Esophagus muscularis mucosa (tissue), 4 donors: ENCODE results near the gene PFN1. TPM values are rescaled to one million over a fixed set of nuclear protein-coding genes. Genes with fewer than 3 reads are reported as not detected.
"Not testable (repeated sequence)": the region's sequence is repeated elsewhere in the genome, so short reads cannot be mapped to it uniquely, and the experiment has no call there.

Experiments
- DNase-seq: peaks from one replicate; pipeline ENCODE4 v3.0.0-alpha.2; 2017; ENCODE audit errors: extremely low spot score
- H3K27ac ChIP-seq, 4 donors: fragments of 200-600 bp; sonication (generic); replicated peaks in 1 of 4; 1 replicate in 3 of 4; 2 replicates in 1 of 4; pipeline ENCODE4 v1.5.1; 2016 to 2019; ENCODE audit warnings: mild to moderate bottlenecking in 1 of 4
- H3K27me3 ChIP-seq, 4 donors: fragments of 200-600 bp; sonication (generic); one replicate each; pipeline versions ENCODE4 v1.5.1 to v1.6.0; 2016 to 2019
- H3K36me3 ChIP-seq, 4 donors: fragments of 200-600 bp; sonication (generic); one replicate each; pipeline ENCODE4 v1.5.1; 2016 to 2019
- H3K4me1 ChIP-seq, 4 donors: fragments of 200-600 bp; sonication (generic); one replicate each; pipeline ENCODE4 v1.5.1; 2016 to 2019
- H3K4me3 ChIP-seq, 4 donors: fragments of 200-600 bp; sonication (generic); 1 replicate in 2 of 4; 2 replicates in 2 of 4; pipeline ENCODE4 v1.5.1; 2016 to 2019; ENCODE audit warnings: mild to moderate bottlenecking in 4 of 4, moderate library complexity in 1 of 4
- H3K9me3 ChIP-seq, 4 donors: fragments of 200-600 bp; sonication (generic); 1 replicate in 3 of 4; 2 replicates in 1 of 4; pipeline ENCODE4 v1.5.1; 2016 to 2019
- EP300 ChIP-seq: sonication (generic); formaldehyde crosslinking; IDR thresholded peaks from one replicate; pipeline ENCODE4 v1.6.1; 2017; ENCODE audit warnings: antibody characterized with exemption
- POLR2A ChIP-seq: fragments of 450-650 bp; IDR thresholded peaks from one replicate; pipeline ENCODE4 v1.6.1; 2017; ENCODE audit warnings: antibody characterized with exemption, moderate library complexity, mild to moderate bottlenecking, low read depth
- POLR2AphosphoS5 ChIP-seq, 2 donors: sonication (generic); formaldehyde crosslinking; IDR thresholded peaks; one replicate each; pipeline ENCODE4 v1.6.1; 2017; ENCODE audit warnings: antibody characterized with exemption in 2 of 2
- WGBS: methylation state at CpG from one replicate; pipeline ENCODE4 v1.1.5; 2018; 5-methylcytosine and 5-hydroxymethylcytosine counted together
- intact Hi-C: fragments of 100-400 bp; cut with DNase I; formaldehyde crosslinking; loops from one replicate; pipeline ENCODE4 v1.15.1; 2023
- total RNA-seq, 4 donors: library from RNA; depleted of rRNA; stranded (reverse); fragments of >200 nt; gene quantifications; one replicate each; pipeline versions ENCODE4 v1.1.0 to v1.2.1, GENCODE V29; 2016
- TF ChIP-seq, protein P1 (sequence below), 3 experiments: fragments of 200-600 bp in 2 of 3; fragments of 450-650 bp in 1 of 3; sonication (generic) in 2 of 3; IDR thresholded peaks; one replicate each; pipeline ENCODE4 v1.5.1; 2017 to 2019; ENCODE audit warnings: antibody characterized with exemption in 3 of 3, mild to moderate bottlenecking in 2 of 3, moderate library complexity in 1 of 3

Gene PFN1
- total RNA-seq, 4 donors from 2014 or later: 1,019 to 1,635 (median 1,341) TPM

DNA sequence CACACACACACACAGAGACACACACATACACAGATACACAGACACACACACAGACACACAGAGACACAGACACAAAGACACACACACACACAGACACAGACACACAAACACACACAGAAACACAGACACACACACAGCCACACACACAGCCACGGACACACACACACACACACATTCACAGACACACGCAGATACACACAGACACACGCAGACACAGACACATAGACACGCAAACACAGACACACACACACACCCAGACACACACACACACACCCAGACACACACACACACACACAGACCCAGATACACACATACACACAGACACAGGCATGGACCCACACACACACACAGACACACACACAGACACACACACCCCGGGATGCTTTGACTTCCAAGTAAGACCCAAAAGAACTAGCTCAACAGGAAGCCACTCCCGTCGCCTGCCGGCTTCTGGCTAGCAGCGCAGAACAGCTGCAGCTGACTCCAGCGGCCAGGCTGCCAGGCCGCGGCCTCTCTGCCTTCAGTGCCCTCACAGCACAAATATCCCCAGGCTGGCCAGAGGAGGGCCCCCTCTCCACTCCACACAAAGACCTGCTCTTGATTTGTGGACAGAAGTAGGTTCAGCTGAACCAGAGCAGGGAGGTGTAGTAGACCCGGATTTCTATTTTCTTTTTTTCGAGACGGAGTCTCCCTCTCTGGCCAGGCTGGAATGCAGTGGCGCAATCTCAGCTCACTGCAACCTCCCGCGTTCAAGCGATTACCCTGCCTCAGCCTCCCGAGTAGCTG lies 39.4 kb downstream of the PFN1 start:
- Histone ChIP-seq H3K9me3 (no peaks in the 10 kb centered on the region), H3K27ac (peak overlapping the region; percentile 32 to 62 (median 56)), H3K4me1 (peaks cover 5 to 16% (median 11%) of the 10 kb centered on the region in 4 donors), H3K36me3 (no peaks in the 10 kb centered on the region), H3K27me3 (peaks cover 0 to 16% (median 3%) of the 10 kb centered on the region in 4 donors), H3K4me3 (peak overlapping the region in 1 of 4 donors; percentile 1)
- 58% methylated on average over 9 of the region's 20 CpGs for WGBS
- intact Hi-C loops: loop anchor here (5.0 kb wide), 2 partner anchors 78 to 153 kb away; partner anchors contain the start of gene CAMTA2
- peak; percentile 96 for DNase-seq
- TF ChIP-seq POLR2A (no peak), POLR2AphosphoS5 (IDR thresholded peaks at IDR 0.05) (peak; percentile 59 to 65), EP300 (no peak)
- TF ChIP-seq, protein P1, sequence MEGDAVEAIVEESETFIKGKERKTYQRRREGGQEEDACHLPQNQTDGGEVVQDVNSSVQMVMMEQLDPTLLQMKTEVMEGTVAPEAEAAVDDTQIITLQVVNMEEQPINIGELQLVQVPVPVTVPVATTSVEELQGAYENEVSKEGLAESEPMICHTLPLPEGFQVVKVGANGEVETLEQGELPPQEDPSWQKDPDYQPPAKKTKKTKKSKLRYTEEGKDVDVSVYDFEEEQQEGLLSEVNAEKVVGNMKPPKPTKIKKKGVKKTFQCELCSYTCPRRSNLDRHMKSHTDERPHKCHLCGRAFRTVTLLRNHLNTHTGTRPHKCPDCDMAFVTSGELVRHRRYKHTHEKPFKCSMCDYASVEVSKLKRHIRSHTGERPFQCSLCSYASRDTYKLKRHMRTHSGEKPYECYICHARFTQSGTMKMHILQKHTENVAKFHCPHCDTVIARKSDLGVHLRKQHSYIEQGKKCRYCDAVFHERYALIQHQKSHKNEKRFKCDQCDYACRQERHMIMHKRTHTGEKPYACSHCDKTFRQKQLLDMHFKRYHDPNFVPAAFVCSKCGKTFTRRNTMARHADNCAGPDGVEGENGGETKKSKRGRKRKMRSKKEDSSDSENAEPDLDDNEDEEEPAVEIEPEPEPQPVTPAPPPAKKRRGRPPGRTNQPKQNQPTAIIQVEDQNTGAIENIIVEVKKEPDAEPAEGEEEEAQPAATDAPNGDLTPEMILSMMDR (IDR thresholded peaks at IDR 0.05): peak; percentile 66 to 92 (median 89)

DNA sequence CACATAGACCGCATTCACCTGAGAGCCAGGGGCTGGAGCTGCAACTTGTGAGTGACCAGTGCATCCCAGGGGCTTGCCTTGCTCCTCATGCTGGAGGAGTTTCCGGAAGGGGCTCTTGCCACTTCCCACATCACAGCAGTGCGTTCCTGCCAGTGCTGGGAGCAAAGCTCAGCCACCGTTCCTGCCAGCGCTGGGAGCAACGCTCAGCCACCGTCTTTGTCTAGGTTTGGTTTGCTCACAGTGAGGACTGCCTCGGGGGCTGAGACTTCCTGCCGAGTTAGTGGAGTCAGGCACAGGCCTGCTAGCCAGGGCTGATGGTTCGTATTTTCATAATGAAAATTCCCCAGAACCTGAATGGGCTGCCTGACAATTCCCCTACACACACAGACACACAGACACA lies 40.0 kb downstream of the PFN1 start:
- H3K27ac ChIP-seq: peak overlapping the region in 2 of 4 donors; percentile 62
- TF ChIP-seq EP300: no peak
- no peak for TF ChIP-seq POLR2A
- TF ChIP-seq, protein P1 (IDR thresholded peaks at IDR 0.05): no peak
- TF ChIP-seq POLR2AphosphoS5 (IDR thresholded peaks at IDR 0.05): no peak
- intact Hi-C loops: loop anchor here (5.0 kb wide), 2 partner anchors 79 to 154 kb away; partner anchors contain the start of gene CAMTA2
- H3K9me3 ChIP-seq: no peaks in the 10 kb centered on the region
- no peak overlapping the region for H3K4me3 ChIP-seq
- WGBS: 70% methylated on average over 2 of the region's 10 CpGs
- H3K36me3 ChIP-seq: no peaks in the 10 kb centered on the region
- DNase-seq: no peak
- peaks cover 0 to 19% (median 3%) of the 10 kb centered on the region in 4 donors for H3K27me3 ChIP-seq
- peaks cover 5 to 19% (median 12%) of the 10 kb centered on the region in 4 donors for H3K4me1 ChIP-seq

DNA sequence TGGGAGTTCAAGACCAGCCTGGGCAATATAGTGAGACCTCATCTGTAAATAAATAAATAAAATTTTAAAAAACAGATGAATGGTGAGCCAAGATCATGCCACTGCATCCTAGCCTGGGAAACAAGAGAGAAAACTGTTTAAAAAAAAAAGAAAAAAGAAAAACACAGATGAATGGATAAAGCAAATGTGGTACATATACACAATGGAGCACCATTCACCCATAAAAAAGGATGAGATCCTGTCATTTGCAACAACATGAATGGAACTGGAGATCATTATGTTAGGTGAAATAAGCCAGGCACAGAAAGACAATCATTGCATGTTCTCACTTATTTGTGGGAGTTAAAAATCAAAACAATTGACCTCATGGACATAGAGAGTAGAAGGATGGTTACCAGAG lies 41.7 kb downstream of the PFN1 start:
- H3K4me3 ChIP-seq, H3K27ac ChIP-seq, DNase-seq, H3K36me3 ChIP-seq, H3K9me3 ChIP-seq: not testable (repeated sequence)
- H3K4me1 ChIP-seq: peaks cover 5 to 28% (median 18%) of the 10 kb centered on the region in 4 donors
- intact Hi-C loops: loop anchor here (5.0 kb wide), 2 partner anchors 81 to 156 kb away; partner anchors contain the start of gene CAMTA2
- H3K27me3 ChIP-seq: peaks cover 0 to 24% (median 3%) of the 10 kb centered on the region in 4 donors

DNA sequence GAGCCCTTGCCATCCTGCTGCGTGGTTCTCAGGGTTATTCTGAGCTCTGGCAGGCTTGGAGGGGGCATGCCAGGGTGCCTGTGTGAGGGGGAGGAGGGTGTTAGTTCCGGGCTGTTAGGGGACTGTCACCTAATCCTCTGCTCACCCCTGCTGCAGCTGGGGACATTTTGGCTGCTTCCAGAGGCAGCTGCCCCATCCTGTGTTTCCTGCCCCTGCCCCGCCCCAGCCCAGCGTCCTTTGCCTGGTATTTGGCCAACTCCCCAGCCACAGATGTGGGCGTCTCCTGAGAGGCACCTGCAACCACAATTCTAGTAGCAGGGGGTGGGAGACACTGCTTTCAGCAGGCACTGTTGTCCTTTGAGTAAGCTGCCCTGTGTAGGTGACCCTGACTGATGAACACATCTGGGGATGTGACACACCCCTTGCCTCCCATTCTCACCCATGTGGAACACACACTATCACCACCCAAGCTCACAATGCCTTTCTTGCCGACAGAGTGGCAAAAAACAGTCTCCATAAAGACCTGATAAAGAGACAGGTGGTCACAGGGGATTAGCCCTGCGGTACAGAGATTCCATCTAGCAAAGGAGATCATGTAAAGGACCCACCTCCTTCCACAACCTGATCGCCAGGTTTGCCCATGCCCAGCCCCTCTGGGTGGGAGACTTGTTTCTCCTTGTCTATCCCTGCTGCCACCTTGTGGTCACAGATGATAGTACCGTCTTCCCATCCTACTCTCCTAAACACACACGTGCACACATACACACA lies 45.1 kb downstream of the PFN1 start, which contains the start of gene CHRNE:
Gene CHRNE, minus strand, starts transcription at position 48 of the 768 bp plus-strand sequence. Its CDS starts 35 bp downstream, at position 13.
- Histone ChIP-seq H3K9me3 (no peaks in the 10 kb centered on the region), H3K4me1 (peaks cover 10 to 47% (median 35%) of the 10 kb centered on the region in 4 donors), H3K27me3 (peaks cover 0 to 54% (median 26%) of the 10 kb centered on the region in 4 donors), H3K27ac (peak within 1 kb of the TSS in 2 of 4 donors; percentile 36 to 59), H3K4me3 (peak within 1 kb of the TSS in 1 of 4 donors; percentile 53), H3K36me3 (no peaks in the 10 kb centered on the region)
- DNase-seq: peak; percentile 94
- no peak for TF ChIP-seq POLR2A
- TF ChIP-seq EP300: no peak
- TF ChIP-seq, protein P1 (IDR thresholded peaks at IDR 0.05): peak; percentile 64 to 83 (median 80)
- peak in 1 of 2 donors; percentile 17 for TF ChIP-seq POLR2AphosphoS5 (IDR thresholded peaks at IDR 0.05)
- intact Hi-C loops: no loop called here
- 17% methylated on average over 6 of the region's 10 CpGs for WGBS
